Stimulated activated CD8-positive, alpha-beta memory T cell treated with anti-CD3 and anti-CD28 coated beads, Interleukin-15, amount 100 ng/mL, for 48 hours (primary cell): ENCODE measurements around the gene KCNK3.
"Not testable (repeated sequence)": the region's sequence is repeated elsewhere in the genome, so short reads cannot be mapped to it uniquely, and the experiment has no call there.

Experiments
- DNase-seq, 2 donors: peaks; one replicate each; pipeline ENCODE4 v3.0.0-alpha.2; 2020; ENCODE audit warnings: low read depth in 2 of 2

KCNK3 gene

GRCh38 chr2:26754972-26755670 lies 62.6 kb downstream of the KCNK3 start:
- no peak for DNase-seq

- no peak for DNase-seq
These were observed 63.8 kb downstream of the KCNK3 start for GRCh38 chr2:26756337-26756736.

- no peak for DNase-seq
These were observed 65.6 kb downstream of the KCNK3 start for GRCh38 chr2:26757873-26758789.

DNA sequence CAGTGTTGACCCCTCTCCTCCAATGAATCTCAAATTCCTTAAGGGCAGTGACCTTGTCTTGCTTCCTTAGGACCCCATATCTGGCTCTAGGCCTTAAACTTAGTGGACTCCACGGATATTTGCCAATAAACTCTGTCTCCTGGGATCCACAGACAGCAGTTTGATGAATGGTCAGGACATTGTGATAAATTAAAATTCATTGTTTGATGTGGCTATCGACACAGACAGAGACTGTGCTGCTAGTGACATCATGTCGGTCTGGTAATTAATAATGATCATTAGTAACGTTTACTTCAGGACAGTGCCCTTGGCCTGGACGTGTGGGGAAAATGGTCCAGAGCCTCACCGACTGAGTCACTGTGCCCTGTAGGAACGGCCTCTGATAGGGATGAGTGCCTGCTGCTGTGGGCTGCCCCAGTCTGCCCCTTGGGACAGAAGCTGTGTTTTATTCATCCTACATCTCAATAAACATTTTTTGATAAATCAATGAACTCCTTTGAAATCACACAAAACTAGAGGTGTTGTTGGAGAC lies 66.3 kb downstream of the KCNK3 start:
- DNase-seq: no peak

DNA sequence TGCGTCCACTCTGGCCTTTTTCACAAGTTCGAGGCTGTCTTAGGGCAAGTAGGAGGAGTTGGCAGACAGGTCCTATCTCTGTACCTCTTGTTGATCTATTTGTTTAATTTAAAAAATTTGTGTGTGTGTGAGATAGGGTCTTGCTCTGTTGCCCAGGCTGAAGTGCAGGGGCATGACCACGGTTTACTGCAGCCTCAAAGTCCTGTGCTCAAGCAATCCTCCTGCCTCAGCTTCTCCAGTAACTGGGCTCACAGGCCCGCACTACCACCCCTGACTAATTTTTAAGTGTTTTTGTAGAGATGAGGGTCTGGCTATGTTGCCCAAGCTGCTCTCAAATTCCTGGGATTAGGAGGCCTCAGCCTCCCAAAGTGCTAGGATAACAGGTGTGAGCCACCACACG lies 67.3 kb downstream of the KCNK3 start:
- no peak for DNase-seq

DNA sequence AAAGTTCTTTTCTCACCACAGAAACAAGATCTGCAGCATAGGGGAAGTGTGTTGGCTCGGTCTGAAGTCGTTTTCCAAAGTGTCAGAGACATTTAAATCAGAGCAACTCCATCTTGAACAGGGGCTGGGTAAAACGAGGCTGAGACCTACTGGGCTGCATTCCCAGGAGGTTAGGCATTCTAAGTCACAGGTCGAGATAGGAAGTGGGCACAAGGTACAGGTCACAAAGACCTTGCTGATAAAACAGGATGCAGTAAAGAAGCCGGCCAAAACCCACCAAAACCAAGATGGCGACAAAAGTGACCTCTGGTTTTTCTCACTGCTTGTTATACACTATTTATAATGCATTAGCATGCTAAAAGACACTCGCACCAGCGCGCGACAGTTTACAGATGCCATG lies 68.5 kb downstream of the KCNK3 start:
- not testable (repeated sequence) for DNase-seq

- no peak for DNase-seq
These were observed 70.5 kb downstream of the KCNK3 start for GRCh38 chr2:26763019-26763418.

DNA sequence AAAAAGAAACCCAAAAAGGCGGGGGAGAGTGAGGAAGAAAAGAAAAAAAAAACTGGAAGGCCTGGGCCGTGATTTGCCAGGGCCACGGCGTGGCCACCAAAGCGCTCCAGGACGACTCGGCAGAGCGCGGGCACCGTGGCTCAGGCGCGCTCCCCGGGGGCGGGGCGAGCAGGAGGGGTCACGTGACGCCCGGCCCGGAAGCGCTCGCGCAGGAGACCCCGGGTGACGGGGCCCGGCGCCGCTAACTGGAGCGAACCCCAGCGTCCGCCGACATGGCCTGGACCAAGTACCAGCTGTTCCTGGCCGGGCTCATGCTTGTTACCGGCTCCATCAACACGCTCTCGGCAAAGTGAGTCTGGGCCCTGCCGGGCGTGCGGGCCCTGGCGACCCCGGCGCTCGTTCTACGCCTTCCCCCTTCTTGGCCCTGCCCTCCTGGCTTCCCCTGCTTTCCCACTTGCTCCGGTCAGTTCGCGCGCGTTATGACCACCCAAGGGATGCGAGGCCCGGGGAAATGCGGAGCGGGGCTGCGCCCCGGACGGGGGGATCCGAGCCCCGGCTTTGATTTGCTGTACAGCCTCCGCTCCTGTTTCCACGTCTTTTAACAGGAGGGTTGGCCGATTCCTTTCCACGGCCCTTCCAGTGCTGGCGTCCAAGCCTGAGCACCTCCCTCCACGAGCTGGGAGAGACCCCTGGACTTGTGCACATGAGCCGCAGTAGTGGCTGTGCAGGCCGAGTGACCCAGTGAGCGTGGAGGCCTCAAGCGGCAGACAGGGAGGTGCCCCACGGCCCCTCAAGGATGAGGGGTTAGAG lies 71.8 kb downstream of the KCNK3 start, which contains the start of gene SLC35F6:
Gene SLC35F6 (plus strand): TSS at position 207 of the 810 bp plus-strand sequence. CDS start 66 bp downstream, at position 273.
- peak; percentile 74 to 79 for DNase-seq

- no peak for DNase-seq
These were observed 72.4 kb downstream of the KCNK3 start for GRCh38 chr2:26764906-26765305.

GRCh38 chr2:26765475-26766200 lies 73.1 kb downstream of the KCNK3 start:
- no peak for DNase-seq

DNA sequence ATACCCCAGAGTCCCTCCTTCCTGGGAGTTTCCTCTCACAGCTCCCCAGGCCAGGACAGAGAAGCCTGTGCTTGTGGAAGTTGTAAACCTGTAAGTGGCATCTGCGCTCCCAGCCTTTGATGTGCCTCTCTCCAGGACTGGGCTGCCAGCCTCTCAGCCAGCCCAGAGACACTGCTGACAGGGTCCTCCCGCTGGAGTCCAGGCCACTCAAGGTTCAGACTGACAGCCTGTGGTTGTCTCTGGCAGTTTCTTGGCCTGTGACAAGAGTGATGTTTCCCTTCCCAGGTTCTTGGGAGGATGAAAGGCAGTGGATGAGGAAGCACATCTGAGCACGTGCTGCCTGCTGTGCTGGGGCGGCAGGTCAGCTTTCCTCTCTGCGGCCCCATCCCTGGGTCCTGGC lies 74.6 kb downstream of the KCNK3 start:
- no peak for DNase-seq

GRCh38 chr2:26767894-26768487 lies 75.5 kb downstream of the KCNK3 start:
- DNase-seq: no peak

GRCh38 chr2:26768759-26769088 lies 76.2 kb downstream of the KCNK3 start:
- DNase-seq: no peak

DNA sequence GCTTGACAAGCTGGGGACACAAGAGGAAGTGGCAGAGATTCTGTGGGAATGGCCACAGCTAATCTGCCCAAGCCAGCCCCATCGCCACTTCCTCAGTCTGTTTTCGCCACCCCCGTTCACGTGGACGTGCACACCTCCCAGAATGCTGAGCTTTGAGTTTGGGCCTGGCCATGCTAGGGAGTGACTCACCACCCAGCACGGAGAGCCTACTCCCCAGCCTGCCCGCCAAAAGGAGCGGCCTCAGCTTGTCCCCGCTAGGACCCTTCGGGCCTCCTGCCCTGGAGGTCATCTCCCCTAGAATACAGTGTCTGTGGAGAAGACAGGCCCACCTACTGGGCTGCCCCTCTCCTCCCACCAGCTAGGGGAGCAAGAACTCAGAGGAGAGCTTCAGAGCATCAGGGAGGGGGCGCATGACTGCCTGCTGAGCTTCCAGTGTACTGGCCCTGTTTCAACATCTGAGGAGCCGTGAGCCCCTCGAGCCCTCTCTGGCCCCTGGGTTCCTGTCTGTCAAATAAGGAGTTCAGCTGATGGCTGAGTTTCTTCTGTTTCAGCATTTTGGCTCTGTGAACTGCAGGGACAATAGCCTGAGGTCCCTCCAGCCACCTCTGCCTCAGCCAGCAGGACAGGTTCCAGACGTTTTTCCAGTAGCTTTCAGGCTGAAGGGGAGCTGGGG lies 76.7 kb downstream of the KCNK3 start:
- DNase-seq: no peak

DNA sequence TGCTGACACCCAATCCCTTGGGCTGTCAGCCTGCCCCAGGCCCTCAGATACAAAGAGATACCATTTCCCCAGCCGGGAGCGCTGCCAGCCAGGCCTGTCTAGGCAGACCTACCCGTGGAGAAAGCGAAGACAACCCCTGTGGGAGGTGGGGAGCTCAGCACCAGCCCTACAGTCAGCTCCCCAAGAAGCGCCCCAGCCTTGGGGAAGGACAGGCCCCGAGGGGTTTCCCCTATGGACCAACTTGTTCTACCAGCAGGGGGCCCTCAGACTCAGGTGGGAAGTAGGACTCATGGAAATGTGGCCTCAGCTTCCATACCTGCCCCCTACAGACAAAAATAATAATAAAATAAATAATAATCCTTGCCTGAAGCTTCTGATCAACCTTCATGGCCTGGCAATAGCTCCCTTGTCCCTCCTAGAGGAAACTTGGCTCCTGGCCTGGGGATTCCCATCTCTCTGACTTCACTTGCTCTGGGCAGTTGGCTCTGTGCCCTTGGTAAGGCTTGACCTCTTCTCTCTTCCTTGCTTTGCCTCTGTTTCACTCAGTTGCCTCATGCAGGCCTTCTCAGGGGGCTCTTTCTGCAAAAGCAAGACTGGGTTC lies 78.6 kb downstream of the KCNK3 start:
- no peak for DNase-seq

DNA sequence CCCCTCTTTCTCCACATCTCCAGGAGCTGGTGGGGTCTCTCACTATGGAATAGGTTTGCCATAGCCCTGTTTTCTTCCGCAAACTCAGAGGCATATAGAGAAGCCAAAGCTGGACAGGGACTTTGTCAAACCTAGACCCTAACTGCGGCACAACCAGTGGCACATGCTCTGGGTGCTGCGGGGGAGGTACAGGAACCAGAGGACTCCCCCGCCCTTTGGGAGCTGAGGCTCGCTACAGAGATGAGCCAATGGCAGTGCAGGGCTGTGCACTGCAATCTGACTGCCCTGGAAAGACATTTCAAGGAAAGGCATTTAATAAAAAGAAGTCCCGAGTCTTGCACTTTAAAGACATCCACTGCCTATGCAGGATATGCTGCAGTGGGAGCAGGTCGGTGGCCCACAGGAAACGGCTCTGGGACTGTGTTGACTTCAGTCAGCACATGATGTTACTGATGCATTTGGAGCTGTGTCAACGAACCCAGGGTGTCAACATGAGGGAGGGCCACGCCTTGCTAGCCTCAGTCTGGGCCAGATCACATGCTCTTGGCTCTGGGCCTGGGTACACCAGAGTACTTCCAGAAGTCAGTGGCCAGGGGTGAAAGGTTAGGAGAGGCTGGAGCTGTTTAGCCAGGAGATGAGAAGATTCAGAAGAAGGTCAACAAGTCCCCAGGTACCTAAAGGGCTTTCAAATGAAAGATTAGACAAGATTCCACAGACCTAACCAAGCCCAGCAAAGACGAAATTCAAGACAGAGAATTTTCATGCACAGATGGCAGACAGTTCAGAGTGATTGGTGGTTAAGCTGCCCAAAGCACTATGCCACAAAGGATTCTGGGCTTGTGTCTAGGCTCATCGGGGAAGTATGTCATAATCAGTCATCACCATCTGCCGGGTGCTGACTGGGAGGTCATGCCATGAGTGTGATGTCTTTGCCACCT lies 79.8 kb downstream of the KCNK3 start:
- no peak for DNase-seq

- DNase-seq: no peak
These were observed 83.8 kb downstream of the KCNK3 start for GRCh38 chr2:26776195-26776800.

DNA sequence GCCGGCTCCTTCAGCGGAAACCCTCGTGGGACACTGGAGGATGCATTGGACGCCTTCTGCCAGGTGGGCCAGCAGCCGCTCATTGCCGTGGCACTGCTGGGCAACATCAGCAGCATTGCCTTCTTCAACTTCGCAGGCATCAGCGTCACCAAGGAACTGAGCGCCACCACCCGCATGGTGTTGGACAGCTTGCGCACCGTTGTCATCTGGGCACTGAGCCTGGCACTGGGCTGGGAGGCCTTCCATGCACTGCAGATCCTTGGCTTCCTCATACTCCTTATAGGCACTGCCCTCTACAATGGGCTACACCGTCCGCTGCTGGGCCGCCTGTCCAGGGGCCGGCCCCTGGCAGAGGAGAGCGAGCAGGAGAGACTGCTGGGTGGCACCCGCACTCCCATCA lies 85.6 kb downstream of the KCNK3 start:
- DNase-seq: no peak
